Astrocyte (in vitro differentiated cells and primary cell): ENCODE measurements around the gene CDX2. TPM values are rescaled to one million over a fixed set of nuclear protein-coding genes. Genes with fewer than 3 reads are reported as not detected.

Source experiments
- DNase-seq: peaks from one replicate; pipeline ENCODE4 v3.0.0-alpha.2; 2010; ENCODE audit warnings: low read depth
- FAIRE-seq: peaks from 2 replicates; lab custom pipeline; 2011; peaks lifted over from hg19 to GRCh38; lab: Jason Lieb, UNC
- H2AFZ ChIP-seq: 2 replicates; pipeline ENCODE4 v1.6.0; 2012; ENCODE audit warnings: low read depth, low read length, inconsistent platforms
- H3K27ac ChIP-seq: 2 replicates; pipeline ENCODE4 v1.5.1; 2011; ENCODE audit warnings: low read depth, low read length, inconsistent platforms
- H3K27me3 ChIP-seq: 2 replicates; pipeline ENCODE4 v1.6.0; 2011; ENCODE audit warnings: low read length, inconsistent platforms; ENCODE audit not compliant: insufficient read depth
- H3K36me3 ChIP-seq: 2 replicates; pipeline ENCODE4 v1.5.1; 2011; ENCODE audit warnings: low read length, inconsistent platforms; ENCODE audit not compliant: insufficient read depth
- H3K4me1 ChIP-seq: 2 replicates; pipeline ENCODE4 v1.5.1; 2011; ENCODE audit warnings: low read length, inconsistent platforms; ENCODE audit not compliant: insufficient read depth
- H3K4me2 ChIP-seq: 2 replicates; pipeline ENCODE4 v1.6.0; 2012; ENCODE audit warnings: low read length, inconsistent platforms
- H3K4me3 ChIP-seq: 2 replicates; pipeline ENCODE4 v1.5.1; 2011; ENCODE audit warnings: low read depth, mild to moderate bottlenecking, low read length, inconsistent platforms; ENCODE audit not compliant: insufficient read depth
- H3K79me2 ChIP-seq: 2 replicates; pipeline ENCODE4 v1.6.0; 2012; ENCODE audit warnings: mild to moderate bottlenecking, low read length, inconsistent platforms; ENCODE audit not compliant: insufficient read depth
- H3K9ac ChIP-seq: 2 replicates; pipeline ENCODE4 v1.6.0; 2012; ENCODE audit warnings: mild to moderate bottlenecking, low read length, inconsistent platforms
- H3K9me3 ChIP-seq: 2 replicates; pipeline ENCODE4 v1.5.1; 2012; ENCODE audit warnings: low read depth, mild to moderate bottlenecking, low read length, inconsistent platforms; ENCODE audit not compliant: insufficient read depth
- H4K20me1 ChIP-seq: 2 replicates; pipeline ENCODE4 v1.6.0; 2012; ENCODE audit warnings: low read length, inconsistent platforms; ENCODE audit not compliant: insufficient read depth
- H3K27ac Mint-ChIP-seq: one replicate; pipeline ENCODE4 v1.8.0; 2021; ENCODE audit warnings: mild to moderate bottlenecking, mixed read lengths; ENCODE audit not compliant: unreplicated experiment
- H3K27me3 Mint-ChIP-seq: one replicate; pipeline ENCODE4 v1.8.0; 2021; ENCODE audit warnings: low read depth, mixed read lengths; ENCODE audit not compliant: unreplicated experiment
- H3K36me3 Mint-ChIP-seq: one replicate; pipeline ENCODE4 v1.8.0; 2021; ENCODE audit warnings: low read depth, mixed read lengths; ENCODE audit not compliant: unreplicated experiment
- H3K4me1 Mint-ChIP-seq: one replicate; pipeline ENCODE4 v1.8.0; 2021; ENCODE audit warnings: low read depth, mixed read lengths; ENCODE audit not compliant: unreplicated experiment
- H3K4me3 Mint-ChIP-seq: one replicate; pipeline ENCODE4 v1.8.0; 2021; ENCODE audit warnings: mild to moderate bottlenecking, moderate library complexity, mixed read lengths; ENCODE audit not compliant: unreplicated experiment
- H3K9me3 Mint-ChIP-seq: one replicate; pipeline ENCODE4 v1.8.0; 2021; ENCODE audit warnings: mild to moderate bottlenecking, mixed read lengths; ENCODE audit not compliant: unreplicated experiment
- EZH2 ChIP-seq: IDR thresholded peaks from 2 replicates; pipeline ENCODE4 v1.6.1; 2012; ENCODE audit warnings: mild to moderate bottlenecking, low read length, inconsistent platforms; ENCODE audit not compliant: insufficient read depth
- total RNA-seq: library from RNA; stranded (reverse); gene quantifications from 2 replicates; pipeline ENCODE4 v1.2.1, GENCODE V29; 2021
- TF ChIP-seq, protein P1 (sequence below): IDR thresholded peaks from 2 replicates; pipeline ENCODE4 v1.5.1; 2011; ENCODE audit warnings: low read depth, mild to moderate bottlenecking, inconsistent platforms, low read length, moderate library complexity; ENCODE audit not compliant: insufficient read depth

The CDX2 gene
- total RNA-seq, 1 donor from 2014 or later = not detected

DNA sequence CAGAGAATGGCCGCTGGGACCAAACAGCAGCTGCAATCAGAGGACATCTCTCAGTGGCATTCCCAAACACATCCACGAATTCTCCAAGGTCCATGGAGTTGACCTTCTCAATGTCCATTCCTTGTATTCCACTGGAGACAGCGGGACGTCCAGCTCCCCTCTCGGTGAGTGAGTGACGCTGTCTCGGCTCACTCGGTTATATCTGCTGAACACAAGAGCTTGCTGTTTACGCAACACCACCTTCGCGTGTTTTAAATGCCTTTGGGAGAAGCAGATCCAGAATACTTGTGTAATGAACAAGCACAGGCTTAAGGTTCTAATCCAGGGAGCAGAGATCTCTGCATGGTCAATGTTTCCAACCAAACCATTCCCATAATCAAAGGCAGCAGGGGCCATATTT, 19.4 kb upstream of the CDX2 start, which contains the start of gene URAD:
Gene URAD, minus strand, starts transcription at position 174 of the 400 bp plus-strand sequence. Its CDS starts 56 bp downstream, at position 118.
- Histone ChIP-seq H3K79me2 (no peaks in the 10 kb centered on the region), H3K4me1 (no peaks in the 10 kb centered on the region), H4K20me1 (no peaks in the 10 kb centered on the region), H2AFZ (no peak within 1 kb of the TSS), H3K9ac (no peak within 1 kb of the TSS), H3K4me3 (no peak within 1 kb of the TSS), H3K4me2 (no peak within 1 kb of the TSS), H3K27me3 (peaks cover 9% of the 10 kb centered on the region), H3K9me3 (no peaks in the 10 kb centered on the region), H3K36me3 (no peaks in the 10 kb centered on the region), H3K27ac (no peak within 1 kb of the TSS)
- H3K27me3 Mint-ChIP-seq = peaks cover 54% of the 10 kb centered on the region
- H3K9me3 Mint-ChIP-seq = no peaks in the 10 kb centered on the region
- peaks cover 2% of the 10 kb centered on the region for H3K4me1 Mint-ChIP-seq
- DNase-seq (no peak), FAIRE-seq (no peak)
- H3K4me3 Mint-ChIP-seq = no peak within 1 kb of the TSS
- no peaks in the 10 kb centered on the region for H3K36me3 Mint-ChIP-seq
- no peak for TF ChIP-seq EZH2
- TF ChIP-seq, protein P1, sequence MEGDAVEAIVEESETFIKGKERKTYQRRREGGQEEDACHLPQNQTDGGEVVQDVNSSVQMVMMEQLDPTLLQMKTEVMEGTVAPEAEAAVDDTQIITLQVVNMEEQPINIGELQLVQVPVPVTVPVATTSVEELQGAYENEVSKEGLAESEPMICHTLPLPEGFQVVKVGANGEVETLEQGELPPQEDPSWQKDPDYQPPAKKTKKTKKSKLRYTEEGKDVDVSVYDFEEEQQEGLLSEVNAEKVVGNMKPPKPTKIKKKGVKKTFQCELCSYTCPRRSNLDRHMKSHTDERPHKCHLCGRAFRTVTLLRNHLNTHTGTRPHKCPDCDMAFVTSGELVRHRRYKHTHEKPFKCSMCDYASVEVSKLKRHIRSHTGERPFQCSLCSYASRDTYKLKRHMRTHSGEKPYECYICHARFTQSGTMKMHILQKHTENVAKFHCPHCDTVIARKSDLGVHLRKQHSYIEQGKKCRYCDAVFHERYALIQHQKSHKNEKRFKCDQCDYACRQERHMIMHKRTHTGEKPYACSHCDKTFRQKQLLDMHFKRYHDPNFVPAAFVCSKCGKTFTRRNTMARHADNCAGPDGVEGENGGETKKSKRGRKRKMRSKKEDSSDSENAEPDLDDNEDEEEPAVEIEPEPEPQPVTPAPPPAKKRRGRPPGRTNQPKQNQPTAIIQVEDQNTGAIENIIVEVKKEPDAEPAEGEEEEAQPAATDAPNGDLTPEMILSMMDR = no peak
- H3K27ac Mint-ChIP-seq = no peak within 1 kb of the TSS

DNA sequence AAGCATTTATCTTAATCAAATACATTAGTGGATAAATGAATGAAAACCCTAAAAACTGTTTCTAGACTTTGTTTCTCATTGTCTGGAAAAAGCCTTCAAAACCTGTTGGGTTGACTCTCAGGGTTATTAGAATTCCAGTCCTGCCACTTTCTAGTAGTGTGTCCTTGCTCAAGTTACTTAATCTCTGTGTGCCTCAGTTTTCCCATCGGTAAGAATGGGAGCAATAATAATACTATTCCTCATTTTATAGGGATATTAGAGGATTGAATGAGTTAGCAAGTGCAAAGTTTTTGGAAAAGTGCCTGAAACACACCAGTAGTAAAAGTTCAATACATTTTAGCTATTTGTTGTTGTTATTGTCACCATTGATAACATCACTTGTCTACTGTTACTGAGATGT, 16.5 kb upstream of the CDX2 start:
- Histone ChIP-seq H3K36me3 (no peaks in the 10 kb centered on the region), H2AFZ (no peak overlapping the region), H3K4me2 (no peak overlapping the region), H3K4me1 (no peaks in the 10 kb centered on the region), H3K9ac (no peak overlapping the region), H3K27ac (no peak overlapping the region), H3K9me3 (no peaks in the 10 kb centered on the region), H3K79me2 (no peaks in the 10 kb centered on the region), H4K20me1 (no peaks in the 10 kb centered on the region), H3K4me3 (no peak overlapping the region), H3K27me3 (peaks cover 34% of the 10 kb centered on the region)
- Mint-ChIP-seq H3K4me1 (peaks cover 2% of the 10 kb centered on the region), H3K36me3 (no peaks in the 10 kb centered on the region), H3K4me3 (no peak overlapping the region), H3K27me3 (peaks cover 80% of the 10 kb centered on the region), H3K27ac (no peak overlapping the region), H3K9me3 (peaks cover 4% of the 10 kb centered on the region)
- TF ChIP-seq, protein P1 = no peak
- TF ChIP-seq EZH2 = no peak
- DNase-seq (no peak), FAIRE-seq (no peak)

DNA sequence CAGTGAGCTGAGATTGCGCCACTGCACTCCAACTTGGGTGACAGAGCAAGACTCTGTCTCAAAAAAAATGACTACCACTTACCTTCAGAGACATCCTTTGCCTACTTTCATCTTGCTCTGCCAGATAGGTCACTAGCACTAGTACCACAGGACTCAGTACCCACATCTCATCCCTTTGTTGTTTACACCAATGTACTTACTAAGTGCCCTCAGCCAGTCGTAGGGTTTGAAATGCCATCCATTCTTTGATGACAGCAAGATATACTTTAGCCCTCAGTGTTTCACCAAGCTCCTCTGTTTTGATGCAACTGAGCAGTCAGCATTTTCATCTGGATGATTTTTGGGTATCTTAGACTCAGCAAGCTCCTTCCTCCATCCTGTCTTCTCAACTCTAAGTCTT, 13.2 kb upstream of the CDX2 start:
- no peaks in the 10 kb centered on the region for H3K36me3 Mint-ChIP-seq
- FAIRE-seq = no peak
- H3K9ac ChIP-seq = no peak overlapping the region

More for the DNA sequence above, 13.2 kb upstream of the CDX2 start:
- Mint-ChIP-seq H3K9me3 (peaks cover 13% of the 10 kb centered on the region), H3K27me3 (peaks cover 79% of the 10 kb centered on the region), H3K4me3 (no peak overlapping the region), H3K4me1 (peaks cover 3% of the 10 kb centered on the region), H3K27ac (no peak overlapping the region)
- no peaks in the 10 kb centered on the region for H3K4me1 ChIP-seq
- H4K20me1 ChIP-seq = no peaks in the 10 kb centered on the region
- no peak overlapping the region for H3K4me2 ChIP-seq
- DNase-seq = no peak
- H2AFZ ChIP-seq = no peak overlapping the region
- H3K4me3 ChIP-seq = no peak overlapping the region
- no peaks in the 10 kb centered on the region for H3K36me3 ChIP-seq
- H3K9me3 ChIP-seq = no peaks in the 10 kb centered on the region
- peaks cover 62% of the 10 kb centered on the region for H3K27me3 ChIP-seq
- TF ChIP-seq, protein P1 = no peak
- TF ChIP-seq EZH2 = no peak
- no peak overlapping the region for H3K27ac ChIP-seq
- no peaks in the 10 kb centered on the region for H3K79me2 ChIP-seq
